Caco-2 (cell line): Measurements from ENCODE around the gene CTDSPL2. TPM values are rescaled to one million over a fixed set of nuclear protein-coding genes. Genes with fewer than 3 reads are reported as not detected.

Source experiments
- BruUV-seq: library from RNA; stranded (reverse); fragments of 400-500 nt; replicated peaks from 2 replicates; lab custom pipeline; 2021; lab: Mats Ljungman, UMichigan
- CTCF ChIA-PET: fragments of 300-600 bp; sonication (Branson Sonifier 250); formaldehyde crosslinking; loops from one replicate; lab custom pipeline; 2022; ENCODE audit warnings: antibody characterized with exemption; lab: Charles Lee
- POLR2A ChIA-PET: fragments of 300-600 bp; sonication (Branson Sonifier 250); formaldehyde crosslinking; loops from one replicate; lab custom pipeline; 2022; ENCODE audit warnings: antibody characterized with exemption; lab: Charles Lee
- DNase-seq, 2 experiments: peaks; one replicate each; pipeline versions ENCODE4 v3.0.0 to v3.0.0-alpha.2; 2020 to 2022
- H3K27me3 ChIP-seq: replicated peaks from 2 replicates; pipeline ENCODE4 v1.6.0; 2011; ENCODE audit warnings: low read length; ENCODE audit not compliant: control insufficient read depth, insufficient read depth
- H3K36me3 ChIP-seq: 2 replicates; pipeline ENCODE4 v1.5.1; 2011; ENCODE audit warnings: low read length; ENCODE audit not compliant: control insufficient read depth, insufficient read depth
- H3K4me1 ChIP-seq: fragments of 250-450 bp; sonication (Bioruptor Pico); 2 replicates; pipeline ENCODE4 v1.5.1; 2020; ENCODE audit warnings: mild to moderate bottlenecking
- H3K4me3 ChIP-seq: 2 replicates; pipeline ENCODE4 v1.5.1; 2011; ENCODE audit warnings: low read depth, mild to moderate bottlenecking, control low read depth, low read length
- H3K9me3 ChIP-seq: fragments of 250-450 bp; sonication (Bioruptor Pico); 2 replicates; pipeline ENCODE4 v1.5.1; 2020; ENCODE audit warnings: mild to moderate bottlenecking, moderate library complexity
- H3K27ac Mint-ChIP-seq: one replicate; pipeline ENCODE4 v1.8.0; 2022; ENCODE audit warnings: mixed read lengths; ENCODE audit not compliant: unreplicated experiment
- H3K27me3 Mint-ChIP-seq: one replicate; pipeline ENCODE4 v1.8.0; 2022; ENCODE audit warnings: mixed read lengths; ENCODE audit not compliant: insufficient read depth, unreplicated experiment
- H3K36me3 Mint-ChIP-seq: one replicate; pipeline ENCODE4 v1.8.0; 2022; ENCODE audit warnings: mild to moderate bottlenecking, mixed read lengths; ENCODE audit not compliant: insufficient read depth, unreplicated experiment
- H3K4me1 Mint-ChIP-seq: one replicate; pipeline ENCODE4 v1.8.0; 2022; ENCODE audit warnings: low read depth, mixed read lengths; ENCODE audit not compliant: unreplicated experiment
- H3K4me3 Mint-ChIP-seq: one replicate; pipeline ENCODE4 v1.8.0; 2022; ENCODE audit warnings: mild to moderate bottlenecking, moderate library complexity, mixed read lengths; ENCODE audit not compliant: unreplicated experiment
- H3K9me3 Mint-ChIP-seq: one replicate; pipeline ENCODE4 v1.8.0; 2022; ENCODE audit warnings: mixed read lengths; ENCODE audit not compliant: unreplicated experiment
- CTCF ChIP-seq, 2 experiments: fragments of 200-600 bp in 1 of 2; IDR thresholded peaks; 1 replicate in 1 of 2; 2 replicates in 1 of 2; pipeline versions ENCODE4 v1.5.1 to v1.8.0; 2011 to 2022; ENCODE audit warnings: antibody characterized with exemption in 1 of 2, control low read depth in 1 of 2, inconsistent platforms in 1 of 2, low read depth in 1 of 2, low read length in 1 of 2, mild to moderate bottlenecking in 1 of 2, moderate library complexity in 1 of 2; ENCODE audit not compliant: insufficient read depth in 1 of 2, severe bottlenecking in 1 of 2, unreplicated experiment in 1 of 2
- intact Hi-C: fragments of 100-400 bp; cut with micrococcal nuclease; formaldehyde crosslinking; loops from one replicate; pipeline ENCODE4 v1.10.0; 2022; ENCODE audit not compliant: unreplicated experiment
- total RNA-seq: library from RNA; stranded (reverse); gene quantifications from 2 replicates; pipeline ENCODE4 v1.2.3, GENCODE V29; 2022

CTDSPL2 gene
- total RNA-seq, 1 experiment from 2014 or later = 60.8 TPM

GRCh38 chr15:44565387-44566154, 138.1 kb downstream of the CTDSPL2 start:
- peaks cover 69% of the 10 kb centered on the region for H3K36me3 Mint-ChIP-seq
- no peak for TF ChIP-seq CTCF (IDR thresholded peaks at IDR 0.05; ENCODE audit: insufficient read depth in 1 of 2, low read depth in 1 of 2, low read length in 1 of 2, severe bottlenecking in 1 of 2, unreplicated experiment in 1 of 2)
- no TSS peak for BruUV-seq
- H3K27me3 ChIP-seq = no peaks in the 10 kb centered on the region
- H3K27ac Mint-ChIP-seq = no peak overlapping the region
- H3K36me3 ChIP-seq = peaks cover 13% of the 10 kb centered on the region
- POLR2A ChIA-PET = no interaction called here
- no peak overlapping the region for H3K4me3 ChIP-seq
- no peaks in the 10 kb centered on the region for H3K4me1 Mint-ChIP-seq
- intact Hi-C loops = no loop called here
- H3K4me1 ChIP-seq = no peaks in the 10 kb centered on the region
- H3K9me3 Mint-ChIP-seq = no peaks in the 10 kb centered on the region
- no peaks in the 10 kb centered on the region for H3K27me3 Mint-ChIP-seq
- no peak for DNase-seq
- CTCF ChIA-PET = no interaction called here
- H3K9me3 ChIP-seq = 0 out of 2 replicates have a peak, but pooled peaks cover 3% of the 10 kb centered on the region
- no peak overlapping the region for H3K4me3 Mint-ChIP-seq

- Mint-ChIP-seq H3K27me3 (no peaks in the 10 kb centered on the region), H3K4me1 (no peaks in the 10 kb centered on the region), H3K36me3 (peaks cover 66% of the 10 kb centered on the region), H3K4me3 (no peak overlapping the region), H3K27ac (no peak overlapping the region), H3K9me3 (no peaks in the 10 kb centered on the region)
- intact Hi-C loops = no loop called here
- no peaks in the 10 kb centered on the region for H3K27me3 ChIP-seq
- peaks cover 13% of the 10 kb centered on the region for H3K36me3 ChIP-seq
- ChIA-PET POLR2A (no interaction called here), CTCF (no interaction called here)
- no peak for DNase-seq
- no peak overlapping the region for H3K4me3 ChIP-seq
- no TSS peak for BruUV-seq
- TF ChIP-seq CTCF (IDR thresholded peaks at IDR 0.05; ENCODE audit: insufficient read depth in 1 of 2, low read depth in 1 of 2, low read length in 1 of 2, severe bottlenecking in 1 of 2, unreplicated experiment in 1 of 2) = no peak
- H3K4me1 ChIP-seq = no peaks in the 10 kb centered on the region
- 0 out of 2 replicates have a peak, but pooled peaks cover 3% of the 10 kb centered on the region for H3K9me3 ChIP-seq
Measured at GRCh38 chr15:44566155-44566540, 138.7 kb downstream of the CTDSPL2 start.

- POLR2A ChIA-PET = no interaction called here
- Histone ChIP-seq H3K36me3 (peaks cover 13% of the 10 kb centered on the region), H3K27me3 (no peaks in the 10 kb centered on the region), H3K4me1 (no peaks in the 10 kb centered on the region), H3K4me3 (no peak overlapping the region), H3K9me3 (0 out of 2 replicates have a peak, but pooled peaks cover 3% of the 10 kb centered on the region)
- no peak for DNase-seq
- Mint-ChIP-seq H3K36me3 (peaks cover 64% of the 10 kb centered on the region), H3K9me3 (no peaks in the 10 kb centered on the region), H3K27me3 (no peaks in the 10 kb centered on the region), H3K4me3 (no peak overlapping the region), H3K27ac (no peak overlapping the region), H3K4me1 (no peaks in the 10 kb centered on the region)
- CTCF ChIA-PET = no interaction called here
- BruUV-seq = no TSS peak
- no peak for TF ChIP-seq CTCF (IDR thresholded peaks at IDR 0.05; ENCODE audit: insufficient read depth in 1 of 2, low read depth in 1 of 2, low read length in 1 of 2, severe bottlenecking in 1 of 2, unreplicated experiment in 1 of 2)
- intact Hi-C loops = no loop called here
Measured at GRCh38 chr15:44568338-44568737, 140.9 kb downstream of the CTDSPL2 start.
